SK-N-SH (cell line): Measurements from ENCODE around the gene MT1X. TPM values are rescaled to one million over a fixed set of nuclear protein-coding genes. Genes with fewer than 3 reads are reported as not detected.

ENCODE experiments used
- CTCF ChIA-PET: fragments of 300-600, 350-600 bp; formaldehyde crosslinking; extraction: SDS; loops from one replicate; lab custom pipeline; 2021; lab: Yijun Ruan, JAX
- POLR2A ChIA-PET: fragments of 350-600 bp; sonication (Branson Sonifier 250); formaldehyde crosslinking; extraction: SDS; loops from one replicate; lab custom pipeline; 2020; ENCODE audit warnings: antibody characterized with exemption, inconsistent platforms; lab: Yijun Ruan, JAX
- DNase-seq: peaks from one replicate; pipeline ENCODE4 v3.0.0; 2012
- H2AFZ ChIP-seq: fragments of 200-600 bp; sonication (generic); 2 replicates; pipeline ENCODE4 v1.8.1; 2016; ENCODE audit warnings: antibody characterized with exemption, mild to moderate bottlenecking, low read depth
- H3F3A ChIP-seq: fragments of 200-600 bp; sonication (generic); replicated peaks from 2 replicates; pipeline ENCODE3; 2016; ENCODE audit warnings: antibody characterized with exemption, mild to moderate bottlenecking; ENCODE audit not compliant: insufficient read depth
- H3K27ac ChIP-seq, 2 experiments: fragments of 200-500 bp in 1 of 2; fragments of 200-600 bp in 1 of 2; sonication (Bioruptor generic) in 1 of 2; sonication (generic), shearing (Covaris generic) in 1 of 2; 2 replicates each; pipeline versions ENCODE4 v1.5.1 to v1.6.1; 2014 to 2016; ENCODE audit warnings: low read depth in 2 of 2, inconsistent platforms in 1 of 2, low read length in 1 of 2, mild to moderate bottlenecking in 1 of 2, mixed read lengths in 1 of 2
- H3K27me3 ChIP-seq: fragments of 200-600 bp; sonication (generic), shearing (Covaris generic); 2 replicates; pipeline ENCODE4 v1.6.1; 2016; ENCODE audit warnings: mixed run types; ENCODE audit not compliant: insufficient read depth
- H3K36me3 ChIP-seq, 2 experiments: fragments of 200-500 bp in 1 of 2; fragments of 200-600 bp in 1 of 2; sonication (Bioruptor generic) in 1 of 2; sonication (generic) in 1 of 2; replicated peaks in 1 of 2; 2 replicates each; pipeline versions ENCODE3 to v1.5.1; 2014 to 2016; ENCODE audit warnings: low read length in 1 of 2, mild to moderate bottlenecking in 1 of 2; ENCODE audit not compliant: insufficient read depth in 2 of 2, control insufficient read depth in 1 of 2
- H3K4me1 ChIP-seq, 2 experiments: fragments of 200-500 bp in 1 of 2; fragments of 200-600 bp in 1 of 2; sonication (Bioruptor generic) in 1 of 2; sonication (generic), shearing (Covaris generic) in 1 of 2; 2 replicates each; pipeline versions ENCODE4 v1.5.1 to v1.6.1; 2014 to 2016; ENCODE audit warnings: low read depth in 1 of 2, low read length in 1 of 2, mixed run types in 1 of 2; ENCODE audit not compliant: insufficient read depth in 2 of 2, control insufficient read depth in 1 of 2
- H3K4me2 ChIP-seq: fragments of 200-600 bp; sonication (generic), shearing (Covaris generic); 2 replicates; pipeline ENCODE4 v1.6.1; 2017; ENCODE audit warnings: mixed run types
- H3K4me3 ChIP-seq, 2 experiments: fragments of 200-500 bp in 1 of 2; fragments of 200-600 bp in 1 of 2; sonication (Bioruptor generic) in 1 of 2; sonication (generic), shearing (Covaris generic) in 1 of 2; 2 replicates each; pipeline versions ENCODE4 v1.5.1 to v1.8.1; 2014 to 2016; ENCODE audit warnings: low read depth in 2 of 2, inconsistent platforms in 1 of 2, low read length in 1 of 2, mild to moderate bottlenecking in 1 of 2, mixed read lengths in 1 of 2, moderate library complexity in 1 of 2
- H3K79me2 ChIP-seq: fragments of 200-600 bp; sonication (generic); 2 replicates; pipeline ENCODE4 v1.8.1; 2017; ENCODE audit warnings: mild to moderate bottlenecking; ENCODE audit not compliant: insufficient read depth
- H3K9ac ChIP-seq: fragments of 200-600 bp; sonication (generic); 2 replicates; pipeline ENCODE4 v1.6.1; 2017; ENCODE audit warnings: mixed run types
- H3K9me2 ChIP-seq: fragments of 200-600 bp; sonication (generic); 2 replicates; pipeline ENCODE4 v1.6.1; 2017; ENCODE audit warnings: mixed run types
- H3K9me3 ChIP-seq: fragments of 200-600 bp; sonication (generic); 2 replicates; pipeline ENCODE4 v1.6.1; 2017; ENCODE audit warnings: mixed run types, mild to moderate bottlenecking, moderate library complexity
- H4K20me1 ChIP-seq: fragments of 200-600 bp; sonication (generic); 2 replicates; pipeline ENCODE4 v1.6.1; 2017; ENCODE audit warnings: mild to moderate bottlenecking, mixed run types; ENCODE audit not compliant: insufficient read depth
- ELF1 ChIP-seq: IDR thresholded peaks from 2 replicates; pipeline ENCODE4 v1.4.0; 2012
- EZH2phosphoT487 ChIP-seq: fragments of 200-600 bp; sonication (generic); IDR thresholded peaks from 2 replicates; pipeline ENCODE4 v1.6.1; 2017; ENCODE audit warnings: low read depth, mixed run types, mild to moderate bottlenecking, antibody characterized with exemption, moderate library complexity, borderline replicate concordance
- FOXM1 ChIP-seq: IDR thresholded peaks from 2 replicates; pipeline ENCODE4 v1.4.0; 2012; ENCODE audit warnings: low read depth, mild to moderate bottlenecking
- GATA2 ChIP-seq: sonication (generic); formaldehyde crosslinking; IDR thresholded peaks from 2 replicates; pipeline ENCODE4 v1.5.0; 2020; ENCODE audit warnings: mild to moderate bottlenecking, missing genetic modification reagents
- JUND ChIP-seq: IDR thresholded peaks from 2 replicates; pipeline ENCODE4 v1.4.0; 2012
- MEF2A ChIP-seq: IDR thresholded peaks from 2 replicates; pipeline ENCODE4 v1.4.0; 2012; ENCODE audit warnings: low read depth, borderline replicate concordance
- MXI1 ChIP-seq: IDR thresholded peaks from 2 replicates; pipeline ENCODE4 v1.6.1; 2012; ENCODE audit warnings: mild to moderate bottlenecking, low read depth, low read length, improper control_type of control experiment
- NRF1 ChIP-seq: IDR thresholded peaks from 2 replicates; pipeline ENCODE4 v1.6.1; 2012; ENCODE audit warnings: low read depth, mild to moderate bottlenecking, low read length
- RAD21 ChIP-seq: IDR thresholded peaks from 2 replicates; pipeline ENCODE4 v1.6.1; 2012; ENCODE audit warnings: mild to moderate bottlenecking, low read length
- RFX5 ChIP-seq: IDR thresholded peaks from 2 replicates; pipeline ENCODE4 v1.6.1; 2012; ENCODE audit warnings: mild to moderate bottlenecking, improper control_type of control experiment, low read length
- SMC3 ChIP-seq: IDR thresholded peaks from 2 replicates; pipeline ENCODE4 v1.6.1; 2012; ENCODE audit warnings: low read depth, low read length, improper control_type of control experiment
- TEAD4 ChIP-seq: IDR thresholded peaks from 2 replicates; pipeline ENCODE4 v1.4.0; 2012; ENCODE audit warnings: mild to moderate bottlenecking, borderline replicate concordance; ENCODE audit not compliant: insufficient read depth
- YY1 ChIP-seq: IDR thresholded peaks from 2 replicates; pipeline ENCODE4 v1.4.0; 2012; ENCODE audit warnings: low read depth, mild to moderate bottlenecking
- WGBS: methylation state at CpG from one replicate; pipeline ENCODE4 v1.1.6; 2017; ENCODE audit warnings: low lambda C conversion rate; 5-methylcytosine and 5-hydroxymethylcytosine counted together
- polyA plus RNA-seq, 3 experiments: library from polyadenylated mRNA; depleted of rRNA; stranded (reverse); fragments of >200 nt; gene quantifications; 2 replicates each; pipeline ENCODE4 v1.2.3, GENCODE V29; 2012
- TF ChIP-seq, protein P1 (sequence below): fragments of 150-350 bp; IDR thresholded peaks from 2 replicates; pipeline ENCODE4 v1.6.1; 2016; ENCODE audit warnings: mild to moderate bottlenecking, low read depth, low read length
- TF ChIP-seq, protein P2 (sequence below): fragments of 150-350 bp; IDR thresholded peaks from 2 replicates; pipeline ENCODE4 v1.6.1; 2017; ENCODE audit warnings: antibody characterized with exemption, low read length, low read depth, borderline replicate concordance
- TF ChIP-seq, protein P3 (sequence below): IDR thresholded peaks from 2 replicates; pipeline ENCODE4 v1.6.1; 2012; ENCODE audit warnings: mild to moderate bottlenecking, low read depth, low read length, moderate library complexity
- TF ChIP-seq, protein P4 (sequence below): IDR thresholded peaks from 2 replicates; pipeline ENCODE4 v1.4.0; 2012; ENCODE audit warnings: low read depth, borderline replicate concordance
- TF ChIP-seq, protein P5 (sequence below): IDR thresholded peaks from 2 replicates; pipeline ENCODE4 v1.4.0; 2012; ENCODE audit warnings: low read depth

The MT1X gene
- polyA plus RNA-seq, 1 of the 3 experiments (the other 2 are of a cell fraction): 213 TPM

DNA sequence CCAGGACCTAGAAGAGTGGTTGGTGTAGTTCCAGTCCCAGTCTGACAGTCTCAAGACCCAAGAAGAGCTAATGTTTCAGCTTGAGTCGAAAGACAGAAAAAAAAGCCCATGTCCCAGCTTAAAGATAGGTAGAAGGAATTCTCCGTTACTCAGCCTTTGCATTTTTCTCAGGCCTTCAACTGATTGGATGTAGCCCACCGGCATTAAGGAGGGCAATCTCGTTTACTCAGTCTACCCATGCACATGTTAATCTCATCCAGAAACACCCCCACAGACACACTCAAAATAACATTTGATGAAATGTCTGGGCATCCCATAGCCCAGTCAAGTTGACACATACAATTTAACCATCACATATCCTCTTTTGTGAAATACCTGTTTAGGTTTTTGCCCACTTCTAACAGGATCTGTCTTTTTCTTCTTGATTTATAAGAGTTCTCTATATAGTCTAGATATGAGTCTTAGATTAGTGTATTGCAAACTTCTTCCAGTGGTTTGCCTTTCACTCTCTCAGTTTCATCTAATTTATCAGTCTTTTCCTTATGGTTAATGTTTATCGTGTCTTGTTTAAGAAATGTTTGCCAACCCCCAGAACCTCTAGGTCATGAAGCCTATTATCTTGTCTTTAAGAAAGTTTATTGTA lies 40.1 kb downstream of the MT1X start:
- no peaks in the 10 kb centered on the region for H3F3A ChIP-seq
- H3K9ac ChIP-seq: no peak overlapping the region
- no peak overlapping the region for H2AFZ ChIP-seq
- H3K79me2 ChIP-seq: no peaks in the 10 kb centered on the region
- no peak overlapping the region for H3K27ac ChIP-seq
- no peak overlapping the region for H3K4me2 ChIP-seq
- whole genome bisulfite sequencing: 64% methylated on average over 4 of the region's 5 CpGs
- H3K9me2 ChIP-seq: no peaks in the 10 kb centered on the region
- no peaks in the 10 kb centered on the region for H4K20me1 ChIP-seq
- no peaks in the 10 kb centered on the region for H3K36me3 ChIP-seq
- H3K4me1 ChIP-seq: no peaks in the 10 kb centered on the region
- CTCF ChIA-PET: no interaction called here
- POLR2A ChIA-PET: no interaction called here
- no peak overlapping the region for H3K4me3 ChIP-seq
- no peak for DNase-seq
- H3K27me3 ChIP-seq: no peaks in the 10 kb centered on the region
- H3K9me3 ChIP-seq: no peaks in the 10 kb centered on the region
- TF ChIP-seq EZH2phosphoT487: no peak
- TF ChIP-seq NRF1: no peak
- no peak for TF ChIP-seq MEF2A
- TF ChIP-seq JUND: no peak
- TF ChIP-seq YY1: no peak
- TF ChIP-seq FOXM1: no peak
- TF ChIP-seq, protein P1, sequence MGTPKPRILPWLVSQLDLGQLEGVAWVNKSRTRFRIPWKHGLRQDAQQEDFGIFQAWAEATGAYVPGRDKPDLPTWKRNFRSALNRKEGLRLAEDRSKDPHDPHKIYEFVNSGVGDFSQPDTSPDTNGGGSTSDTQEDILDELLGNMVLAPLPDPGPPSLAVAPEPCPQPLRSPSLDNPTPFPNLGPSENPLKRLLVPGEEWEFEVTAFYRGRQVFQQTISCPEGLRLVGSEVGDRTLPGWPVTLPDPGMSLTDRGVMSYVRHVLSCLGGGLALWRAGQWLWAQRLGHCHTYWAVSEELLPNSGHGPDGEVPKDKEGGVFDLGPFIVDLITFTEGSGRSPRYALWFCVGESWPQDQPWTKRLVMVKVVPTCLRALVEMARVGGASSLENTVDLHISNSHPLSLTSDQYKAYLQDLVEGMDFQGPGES: no peak
- no peak for TF ChIP-seq MXI1
- TF ChIP-seq, protein P2, sequence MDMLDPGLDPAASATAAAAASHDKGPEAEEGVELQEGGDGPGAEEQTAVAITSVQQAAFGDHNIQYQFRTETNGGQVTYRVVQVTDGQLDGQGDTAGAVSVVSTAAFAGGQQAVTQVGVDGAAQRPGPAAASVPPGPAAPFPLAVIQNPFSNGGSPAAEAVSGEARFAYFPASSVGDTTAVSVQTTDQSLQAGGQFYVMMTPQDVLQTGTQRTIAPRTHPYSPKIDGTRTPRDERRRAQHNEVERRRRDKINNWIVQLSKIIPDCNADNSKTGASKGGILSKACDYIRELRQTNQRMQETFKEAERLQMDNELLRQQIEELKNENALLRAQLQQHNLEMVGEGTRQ: no peak
- no peak for TF ChIP-seq TEAD4
- TF ChIP-seq ELF1: no peak
- TF ChIP-seq, protein P3, sequence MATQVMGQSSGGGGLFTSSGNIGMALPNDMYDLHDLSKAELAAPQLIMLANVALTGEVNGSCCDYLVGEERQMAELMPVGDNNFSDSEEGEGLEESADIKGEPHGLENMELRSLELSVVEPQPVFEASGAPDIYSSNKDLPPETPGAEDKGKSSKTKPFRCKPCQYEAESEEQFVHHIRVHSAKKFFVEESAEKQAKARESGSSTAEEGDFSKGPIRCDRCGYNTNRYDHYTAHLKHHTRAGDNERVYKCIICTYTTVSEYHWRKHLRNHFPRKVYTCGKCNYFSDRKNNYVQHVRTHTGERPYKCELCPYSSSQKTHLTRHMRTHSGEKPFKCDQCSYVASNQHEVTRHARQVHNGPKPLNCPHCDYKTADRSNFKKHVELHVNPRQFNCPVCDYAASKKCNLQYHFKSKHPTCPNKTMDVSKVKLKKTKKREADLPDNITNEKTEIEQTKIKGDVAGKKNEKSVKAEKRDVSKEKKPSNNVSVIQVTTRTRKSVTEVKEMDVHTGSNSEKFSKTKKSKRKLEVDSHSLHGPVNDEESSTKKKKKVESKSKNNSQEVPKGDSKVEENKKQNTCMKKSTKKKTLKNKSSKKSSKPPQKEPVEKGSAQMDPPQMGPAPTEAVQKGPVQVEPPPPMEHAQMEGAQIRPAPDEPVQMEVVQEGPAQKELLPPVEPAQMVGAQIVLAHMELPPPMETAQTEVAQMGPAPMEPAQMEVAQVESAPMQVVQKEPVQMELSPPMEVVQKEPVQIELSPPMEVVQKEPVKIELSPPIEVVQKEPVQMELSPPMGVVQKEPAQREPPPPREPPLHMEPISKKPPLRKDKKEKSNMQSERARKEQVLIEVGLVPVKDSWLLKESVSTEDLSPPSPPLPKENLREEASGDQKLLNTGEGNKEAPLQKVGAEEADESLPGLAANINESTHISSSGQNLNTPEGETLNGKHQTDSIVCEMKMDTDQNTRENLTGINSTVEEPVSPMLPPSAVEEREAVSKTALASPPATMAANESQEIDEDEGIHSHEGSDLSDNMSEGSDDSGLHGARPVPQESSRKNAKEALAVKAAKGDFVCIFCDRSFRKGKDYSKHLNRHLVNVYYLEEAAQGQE: no peak
- TF ChIP-seq RFX5: no peak
- no peak for TF ChIP-seq RAD21
- TF ChIP-seq GATA2 (CRISPR knock-in tag): no peak
- no peak for TF ChIP-seq SMC3
- TF ChIP-seq, protein P4, sequence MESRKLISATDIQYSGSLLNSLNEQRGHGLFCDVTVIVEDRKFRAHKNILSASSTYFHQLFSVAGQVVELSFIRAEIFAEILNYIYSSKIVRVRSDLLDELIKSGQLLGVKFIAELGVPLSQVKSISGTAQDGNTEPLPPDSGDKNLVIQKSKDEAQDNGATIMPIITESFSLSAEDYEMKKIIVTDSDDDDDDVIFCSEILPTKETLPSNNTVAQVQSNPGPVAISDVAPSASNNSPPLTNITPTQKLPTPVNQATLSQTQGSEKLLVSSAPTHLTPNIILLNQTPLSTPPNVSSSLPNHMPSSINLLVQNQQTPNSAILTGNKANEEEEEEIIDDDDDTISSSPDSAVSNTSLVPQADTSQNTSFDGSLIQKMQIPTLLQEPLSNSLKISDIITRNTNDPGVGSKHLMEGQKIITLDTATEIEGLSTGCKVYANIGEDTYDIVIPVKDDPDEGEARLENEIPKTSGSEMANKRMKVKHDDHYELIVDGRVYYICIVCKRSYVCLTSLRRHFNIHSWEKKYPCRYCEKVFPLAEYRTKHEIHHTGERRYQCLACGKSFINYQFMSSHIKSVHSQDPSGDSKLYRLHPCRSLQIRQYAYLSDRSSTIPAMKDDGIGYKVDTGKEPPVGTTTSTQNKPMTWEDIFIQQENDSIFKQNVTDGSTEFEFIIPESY: no peak
- TF ChIP-seq, protein P5, sequence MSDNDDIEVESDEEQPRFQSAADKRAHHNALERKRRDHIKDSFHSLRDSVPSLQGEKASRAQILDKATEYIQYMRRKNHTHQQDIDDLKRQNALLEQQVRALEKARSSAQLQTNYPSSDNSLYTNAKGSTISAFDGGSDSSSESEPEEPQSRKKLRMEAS: no peak
